ENCODE measurements around the gene LRRC26.
"Not testable (repeated sequence)": the region's sequence is repeated elsewhere in the genome, so short reads cannot be mapped to it uniquely, and the experiment has no call there.

DNA sequence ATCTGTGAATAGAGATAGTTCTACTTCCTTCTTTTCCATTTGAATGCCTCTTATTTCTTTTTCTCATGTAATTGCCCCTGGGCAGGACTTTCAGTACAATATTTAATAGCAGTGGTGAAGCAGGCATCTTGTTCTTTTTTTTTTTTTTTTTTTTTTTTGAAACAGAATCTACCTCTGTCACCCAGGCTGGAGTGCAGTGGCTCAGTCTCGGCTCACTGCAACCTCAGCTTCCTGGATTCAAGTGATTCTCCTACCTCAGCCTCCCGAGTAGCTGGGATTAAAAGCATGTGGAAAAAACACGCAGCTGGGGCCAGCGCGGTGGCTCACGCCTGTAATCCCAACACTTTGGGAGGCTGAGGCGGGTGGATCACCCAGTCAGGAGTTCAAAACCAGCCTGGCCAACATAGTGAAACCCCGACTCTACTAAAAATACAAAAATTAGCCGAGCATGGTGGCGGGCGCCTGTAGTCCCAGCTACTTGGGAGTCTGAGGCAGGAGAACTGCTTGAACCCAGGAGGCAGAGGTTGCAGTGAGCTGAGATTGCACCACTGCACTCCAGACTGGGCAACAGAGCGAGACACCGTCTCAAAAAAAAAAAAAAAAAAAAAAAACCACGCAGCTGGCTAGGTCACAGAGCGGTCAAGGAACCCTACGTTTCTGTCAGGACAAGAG, 46.9 kb downstream of the LRRC26 start:
- TF ChIP-seq, protein P1, sequence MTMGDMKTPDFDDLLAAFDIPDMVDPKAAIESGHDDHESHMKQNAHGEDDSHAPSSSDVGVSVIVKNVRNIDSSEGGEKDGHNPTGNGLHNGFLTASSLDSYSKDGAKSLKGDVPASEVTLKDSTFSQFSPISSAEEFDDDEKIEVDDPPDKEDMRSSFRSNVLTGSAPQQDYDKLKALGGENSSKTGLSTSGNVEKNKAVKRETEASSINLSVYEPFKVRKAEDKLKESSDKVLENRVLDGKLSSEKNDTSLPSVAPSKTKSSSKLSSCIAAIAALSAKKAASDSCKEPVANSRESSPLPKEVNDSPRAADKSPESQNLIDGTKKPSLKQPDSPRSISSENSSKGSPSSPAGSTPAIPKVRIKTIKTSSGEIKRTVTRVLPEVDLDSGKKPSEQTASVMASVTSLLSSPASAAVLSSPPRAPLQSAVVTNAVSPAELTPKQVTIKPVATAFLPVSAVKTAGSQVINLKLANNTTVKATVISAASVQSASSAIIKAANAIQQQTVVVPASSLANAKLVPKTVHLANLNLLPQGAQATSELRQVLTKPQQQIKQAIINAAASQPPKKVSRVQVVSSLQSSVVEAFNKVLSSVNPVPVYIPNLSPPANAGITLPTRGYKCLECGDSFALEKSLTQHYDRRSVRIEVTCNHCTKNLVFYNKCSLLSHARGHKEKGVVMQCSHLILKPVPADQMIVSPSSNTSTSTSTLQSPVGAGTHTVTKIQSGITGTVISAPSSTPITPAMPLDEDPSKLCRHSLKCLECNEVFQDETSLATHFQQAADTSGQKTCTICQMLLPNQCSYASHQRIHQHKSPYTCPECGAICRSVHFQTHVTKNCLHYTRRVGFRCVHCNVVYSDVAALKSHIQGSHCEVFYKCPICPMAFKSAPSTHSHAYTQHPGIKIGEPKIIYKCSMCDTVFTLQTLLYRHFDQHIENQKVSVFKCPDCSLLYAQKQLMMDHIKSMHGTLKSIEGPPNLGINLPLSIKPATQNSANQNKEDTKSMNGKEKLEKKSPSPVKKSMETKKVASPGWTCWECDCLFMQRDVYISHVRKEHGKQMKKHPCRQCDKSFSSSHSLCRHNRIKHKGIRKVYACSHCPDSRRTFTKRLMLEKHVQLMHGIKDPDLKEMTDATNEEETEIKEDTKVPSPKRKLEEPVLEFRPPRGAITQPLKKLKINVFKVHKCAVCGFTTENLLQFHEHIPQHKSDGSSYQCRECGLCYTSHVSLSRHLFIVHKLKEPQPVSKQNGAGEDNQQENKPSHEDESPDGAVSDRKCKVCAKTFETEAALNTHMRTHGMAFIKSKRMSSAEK (CRISPR knock-in tag; IDR thresholded peaks at IDR 0.05; ENCODE audit: borderline replicate concordance) = not testable (repeated sequence)
- TF ChIP-seq, protein P2, sequence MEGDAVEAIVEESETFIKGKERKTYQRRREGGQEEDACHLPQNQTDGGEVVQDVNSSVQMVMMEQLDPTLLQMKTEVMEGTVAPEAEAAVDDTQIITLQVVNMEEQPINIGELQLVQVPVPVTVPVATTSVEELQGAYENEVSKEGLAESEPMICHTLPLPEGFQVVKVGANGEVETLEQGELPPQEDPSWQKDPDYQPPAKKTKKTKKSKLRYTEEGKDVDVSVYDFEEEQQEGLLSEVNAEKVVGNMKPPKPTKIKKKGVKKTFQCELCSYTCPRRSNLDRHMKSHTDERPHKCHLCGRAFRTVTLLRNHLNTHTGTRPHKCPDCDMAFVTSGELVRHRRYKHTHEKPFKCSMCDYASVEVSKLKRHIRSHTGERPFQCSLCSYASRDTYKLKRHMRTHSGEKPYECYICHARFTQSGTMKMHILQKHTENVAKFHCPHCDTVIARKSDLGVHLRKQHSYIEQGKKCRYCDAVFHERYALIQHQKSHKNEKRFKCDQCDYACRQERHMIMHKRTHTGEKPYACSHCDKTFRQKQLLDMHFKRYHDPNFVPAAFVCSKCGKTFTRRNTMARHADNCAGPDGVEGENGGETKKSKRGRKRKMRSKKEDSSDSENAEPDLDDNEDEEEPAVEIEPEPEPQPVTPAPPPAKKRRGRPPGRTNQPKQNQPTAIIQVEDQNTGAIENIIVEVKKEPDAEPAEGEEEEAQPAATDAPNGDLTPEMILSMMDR (IDR thresholded peaks at IDR 0.05) = not testable (repeated sequence)
- not testable (repeated sequence) for TF ChIP-seq MYBL2 (CRISPR knock-in tag; IDR thresholded peaks at IDR 0.05); ZNF138 (CRISPR knock-in tag; conservative IDR thresholded peaks at IDR 0.05); ZNF423 (CRISPR knock-in tag; IDR thresholded peaks at IDR 0.05); SMAD3 (CRISPR knock-in tag; IDR thresholded peaks at IDR 0.05; ENCODE audit: borderline replicate concordance); CREM (CRISPR knock-in tag; IDR thresholded peaks at IDR 0.05); SMAD4 (CRISPR knock-in tag; IDR thresholded peaks at IDR 0.05); ESRRA (CRISPR knock-in tag; IDR thresholded peaks at IDR 0.05; ENCODE audit: borderline replicate concordance)
- TF ChIP-seq, protein P3, sequence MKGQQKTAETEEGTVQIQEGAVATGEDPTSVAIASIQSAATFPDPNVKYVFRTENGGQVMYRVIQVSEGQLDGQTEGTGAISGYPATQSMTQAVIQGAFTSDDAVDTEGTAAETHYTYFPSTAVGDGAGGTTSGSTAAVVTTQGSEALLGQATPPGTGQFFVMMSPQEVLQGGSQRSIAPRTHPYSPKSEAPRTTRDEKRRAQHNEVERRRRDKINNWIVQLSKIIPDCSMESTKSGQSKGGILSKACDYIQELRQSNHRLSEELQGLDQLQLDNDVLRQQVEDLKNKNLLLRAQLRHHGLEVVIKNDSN (CRISPR knock-in tag; IDR thresholded peaks at IDR 0.05) = not testable (repeated sequence)
- TF ChIP-seq, protein P4, sequence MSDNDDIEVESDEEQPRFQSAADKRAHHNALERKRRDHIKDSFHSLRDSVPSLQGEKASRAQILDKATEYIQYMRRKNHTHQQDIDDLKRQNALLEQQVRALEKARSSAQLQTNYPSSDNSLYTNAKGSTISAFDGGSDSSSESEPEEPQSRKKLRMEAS (CRISPR knock-in tag; IDR thresholded peaks at IDR 0.05) = not testable (repeated sequence)
